ENCODE measurements around the gene SLC2A14. TPM values are rescaled to one million over a fixed set of nuclear protein-coding genes. Genes with fewer than 3 reads are reported as not detected.
A peak's percentile ranks its signal among the peaks of the same experiment; 100 is the strongest.
"Not testable (repeated sequence)": the region's sequence is repeated elsewhere in the genome, so short reads cannot be mapped to it uniquely, and the experiment has no call there.

Gene SLC2A14
- total RNA-seq, 2 experiments from 2014 or later = 0.45 to 0.52 TPM

GRCh38 chr12:7839848-7840247 is 32.9 kb downstream of the SLC2A14 start:
- CTCF ChIA-PET = interaction anchor here (0.7 kb wide), 1 partner anchor 1561 kb away, joined by 3 read pairs; no protein-coding TSS in a partner anchor
- POLR2A ChIA-PET = not testable (repeated sequence)

GRCh38 chr12:7839226-7839625 is 33.5 kb downstream of the SLC2A14 start:
- ATAC-seq (ENCODE audit: poor library complexity); H3K4me1 ChIP-seq (ENCODE audit: insufficient read depth, low read length); intact Hi-C loops (cut with DNase I, micrococcal nuclease); H3K27ac ChIP-seq (ENCODE audit: low read depth in 1 of 2, low read length in 2 of 2); H3K9me3 Mint-ChIP-seq; POLR2A ChIA-PET; H3K36me3 ChIP-seq (ENCODE audit: insufficient read depth, low read length); CTCF ChIA-PET; H3K9me3 ChIP-seq (ENCODE audit: control insufficient read depth in 1 of 2, insufficient read depth in 1 of 2, low read length in 2 of 2); H3K4me1 Mint-ChIP-seq (ENCODE audit: low read depth); H3K36me3 Mint-ChIP-seq (ENCODE audit: low read depth); H3K27me3 ChIP-seq (ENCODE audit: control insufficient read depth in 1 of 2, insufficient read depth in 2 of 2, low read length in 2 of 2); H3K4me3 Mint-ChIP-seq; H3K27me3 Mint-ChIP-seq; H3K27ac Mint-ChIP-seq; H3K4me3 ChIP-seq (ENCODE audit: low read length); DNase-seq: not testable (repeated sequence)

More at GRCh38 chr12:7839848-7840247, 32.9 kb downstream of the SLC2A14 start:
- H3K27ac ChIP-seq (ENCODE audit: low read depth in 1 of 2, low read length in 2 of 2); DNase-seq; H3K4me3 Mint-ChIP-seq; H3K27me3 Mint-ChIP-seq; ATAC-seq (ENCODE audit: poor library complexity); H3K27me3 ChIP-seq (ENCODE audit: control insufficient read depth in 1 of 2, insufficient read depth in 2 of 2, low read length in 2 of 2); H3K4me3 ChIP-seq (ENCODE audit: low read length); H3K9me3 ChIP-seq (ENCODE audit: control insufficient read depth in 1 of 2, insufficient read depth in 1 of 2, low read length in 2 of 2); H3K27ac Mint-ChIP-seq; intact Hi-C loops (cut with DNase I, micrococcal nuclease); H3K9me3 Mint-ChIP-seq; H3K4me1 Mint-ChIP-seq (ENCODE audit: low read depth); H3K4me1 ChIP-seq (ENCODE audit: insufficient read depth, low read length); H3K36me3 Mint-ChIP-seq (ENCODE audit: low read depth); H3K36me3 ChIP-seq (ENCODE audit: insufficient read depth, low read length): not testable (repeated sequence)

DNA sequence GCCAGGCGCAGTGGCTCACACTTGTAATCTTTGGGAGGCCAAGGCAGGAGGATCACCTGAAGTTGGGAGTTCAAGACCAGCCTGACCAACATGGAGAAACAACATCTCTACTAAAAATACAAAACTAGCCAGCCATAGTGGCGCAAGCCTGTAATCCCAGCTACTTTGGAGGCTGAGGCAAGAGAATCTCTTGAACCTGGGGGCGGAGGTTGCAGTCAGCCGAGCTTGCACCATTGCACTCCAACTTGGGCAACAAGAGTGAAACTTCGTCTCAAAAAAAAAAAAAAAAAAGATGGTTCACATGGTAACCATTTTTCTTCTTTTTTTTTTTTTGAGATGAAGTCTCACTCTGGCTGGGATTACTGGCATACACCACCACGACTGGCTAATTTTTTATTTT is 35.3 kb downstream of the SLC2A14 start:
- intact Hi-C loops (cut with DNase I, micrococcal nuclease) = no loop called here
- Histone ChIP-seq H3K4me3 (ENCODE audit: low read length) (no peak overlapping the region), H3K27me3 (ENCODE audit: control insufficient read depth in 1 of 2, insufficient read depth in 2 of 2, low read length in 2 of 2) (no peaks in the 10 kb centered on the region), H3K4me1 (ENCODE audit: insufficient read depth, low read length) (no peaks in the 10 kb centered on the region), H3K36me3 (ENCODE audit: insufficient read depth, low read length) (no peaks in the 10 kb centered on the region), H3K9me3 (ENCODE audit: control insufficient read depth in 1 of 2, insufficient read depth in 1 of 2, low read length in 2 of 2) (no peaks in the 10 kb centered on the region), H3K27ac (ENCODE audit: low read depth in 1 of 2, low read length in 2 of 2) (no peak overlapping the region)
- DNase-seq (peak in 2 of 14 experiments; percentile 11 to 26), ATAC-seq (ENCODE audit: poor library complexity) (no peak)
- Mint-ChIP-seq H3K4me3 (no peak overlapping the region), H3K9me3 (no peaks in the 10 kb centered on the region), H3K4me1 (ENCODE audit: low read depth) (no peaks in the 10 kb centered on the region), H3K27ac (no peak overlapping the region), H3K27me3 (peaks cover 8% of the 10 kb centered on the region), H3K36me3 (ENCODE audit: low read depth) (no peaks in the 10 kb centered on the region)
- POLR2A ChIA-PET = no interaction called here
- CTCF ChIA-PET = interaction anchor here (1.3 kb wide), 1 partner anchor 96 kb away, joined by 3 read pairs; no protein-coding TSS in a partner anchor
- no peak for TF ChIP-seq CTCF (IDR thresholded peaks at IDR 0.05)

- Mint-ChIP-seq H3K27me3 (no peaks in the 10 kb centered on the region), H3K4me3 (no peak overlapping the region), H3K27ac (no peak overlapping the region), H3K36me3 (ENCODE audit: low read depth) (no peaks in the 10 kb centered on the region), H3K9me3 (no peaks in the 10 kb centered on the region), H3K4me1 (ENCODE audit: low read depth) (peaks cover 5% of the 10 kb centered on the region)
- Histone ChIP-seq H3K9me3 (ENCODE audit: control insufficient read depth in 1 of 2, insufficient read depth in 1 of 2, low read length in 2 of 2) (no peaks in the 10 kb centered on the region), H3K36me3 (ENCODE audit: insufficient read depth, low read length) (no peaks in the 10 kb centered on the region), H3K27ac (ENCODE audit: low read depth in 1 of 2, low read length in 2 of 2) (no peak overlapping the region), H3K27me3 (ENCODE audit: control insufficient read depth in 1 of 2, insufficient read depth in 2 of 2, low read length in 2 of 2) (no peaks in the 10 kb centered on the region), H3K4me3 (ENCODE audit: low read length) (no peak overlapping the region), H3K4me1 (ENCODE audit: insufficient read depth, low read length) (no peaks in the 10 kb centered on the region)
- ATAC-seq (ENCODE audit: poor library complexity) (no peak), DNase-seq (no peak)
- ChIA-PET CTCF (no interaction called here), POLR2A (no interaction called here)
- no peak for TF ChIP-seq CTCF (IDR thresholded peaks at IDR 0.05)
- intact Hi-C loops (cut with DNase I, micrococcal nuclease) = no loop called here
Measured at GRCh38 chr12:7835766-7836165, 36.9 kb downstream of the SLC2A14 start.
